ENCODE data around the gene ARHGAP19.

The ARHGAP19 gene

DNA sequence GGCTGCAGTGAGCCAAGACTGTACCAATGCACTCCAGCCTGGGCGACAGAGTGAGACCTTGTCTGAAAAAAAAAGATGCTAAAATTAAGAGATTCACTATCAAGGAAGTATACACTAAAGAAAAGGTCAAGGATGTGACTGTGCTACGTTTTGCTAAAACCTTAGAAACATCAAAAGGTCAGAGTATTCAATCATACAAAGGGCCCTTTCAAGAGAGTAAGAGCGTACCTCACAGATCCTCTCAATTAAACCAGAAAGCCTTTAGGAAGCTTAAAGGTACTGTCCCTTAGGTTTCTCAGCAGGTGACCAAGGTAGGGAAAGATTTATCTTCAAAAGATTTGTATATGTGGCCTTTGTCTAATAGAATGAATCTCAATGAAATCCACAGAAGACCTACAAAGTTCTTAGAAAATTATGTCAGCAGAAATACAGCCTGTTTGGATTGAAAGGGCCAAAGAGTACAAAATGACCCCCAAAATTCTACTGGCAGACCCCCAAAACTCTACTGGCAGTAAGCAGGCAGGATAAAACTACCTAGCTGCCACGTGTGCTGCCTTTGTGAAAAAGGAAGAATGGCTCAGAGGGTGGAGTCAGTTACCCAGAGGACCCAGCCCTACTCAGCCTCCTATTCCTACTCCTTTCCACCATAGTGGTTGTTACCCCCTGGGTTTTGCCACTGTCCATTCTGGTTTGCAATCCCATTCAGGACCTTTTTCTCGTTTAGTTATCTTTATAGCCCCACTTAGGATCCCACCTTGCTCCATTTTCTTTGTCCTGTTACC, 36.7 kb downstream of the ARHGAP19 start:
- CTCF ChIA-PET, result no interaction called here
- TF ChIP-seq PKNOX1 (IDR thresholded peaks at IDR 0.05) (no peak), LEF1 (IDR thresholded peaks at IDR 0.05; ENCODE audit: borderline replicate concordance) (no peak), TARDBP (IDR thresholded peaks at IDR 0.05) (no peak), CTBP1 (IDR thresholded peaks at IDR 0.05; ENCODE audit: borderline replicate concordance) (no peak), FOXM1 (IDR thresholded peaks at IDR 0.05; ENCODE audit: borderline replicate concordance) (no peak), L3MBTL2 (conservative IDR thresholded peaks at IDR 0.05) (no peak)
- POLR2A ChIA-PET, result no interaction called here
- DNase-seq (ENCODE audit: extremely low spot score), result no peak

- no peak for TF ChIP-seq FOXA1 (IDR thresholded peaks at IDR 0.05)
- TF ChIP-seq HDGF (IDR thresholded peaks at IDR 0.05; ENCODE audit: borderline replicate concordance), result no peak
- no peak for TF ChIP-seq PKNOX1 (IDR thresholded peaks at IDR 0.05)
- no peak for TF ChIP-seq L3MBTL2 (conservative IDR thresholded peaks at IDR 0.05)
- TF ChIP-seq BHLHE40 (IDR thresholded peaks at IDR 0.05; ENCODE audit: borderline replicate concordance), result no peak
- no peak for TF ChIP-seq LEF1 (IDR thresholded peaks at IDR 0.05; ENCODE audit: borderline replicate concordance)
- no peak for TF ChIP-seq FOXK2 (IDR thresholded peaks at IDR 0.05)
- TF ChIP-seq ARNT (IDR thresholded peaks at IDR 0.05), result no peak
- no peak for TF ChIP-seq SP1 (IDR thresholded peaks at IDR 0.05)
- TF ChIP-seq CTBP1 (IDR thresholded peaks at IDR 0.05; ENCODE audit: borderline replicate concordance), result no peak
- no peak for TF ChIP-seq NFRKB (IDR thresholded peaks at IDR 0.05)
- TF ChIP-seq ELF4 (IDR thresholded peaks at IDR 0.05), result no peak
- TF ChIP-seq SUZ12 (IDR thresholded peaks at IDR 0.05), result no peak
- no peak for TF ChIP-seq ZNF384 (IDR thresholded peaks at IDR 0.05)
- no peak for TF ChIP-seq FOXM1 (IDR thresholded peaks at IDR 0.05; ENCODE audit: borderline replicate concordance)
- TF ChIP-seq TARDBP (IDR thresholded peaks at IDR 0.05), result no peak
- ChIA-PET POLR2A (no interaction called here), CTCF (no interaction called here)
- DNase-seq (ENCODE audit: extremely low spot score), result no peak
These were observed 37.7 kb downstream of the ARHGAP19 start for GRCh38 chr10:97254694-97255093.

DNA sequence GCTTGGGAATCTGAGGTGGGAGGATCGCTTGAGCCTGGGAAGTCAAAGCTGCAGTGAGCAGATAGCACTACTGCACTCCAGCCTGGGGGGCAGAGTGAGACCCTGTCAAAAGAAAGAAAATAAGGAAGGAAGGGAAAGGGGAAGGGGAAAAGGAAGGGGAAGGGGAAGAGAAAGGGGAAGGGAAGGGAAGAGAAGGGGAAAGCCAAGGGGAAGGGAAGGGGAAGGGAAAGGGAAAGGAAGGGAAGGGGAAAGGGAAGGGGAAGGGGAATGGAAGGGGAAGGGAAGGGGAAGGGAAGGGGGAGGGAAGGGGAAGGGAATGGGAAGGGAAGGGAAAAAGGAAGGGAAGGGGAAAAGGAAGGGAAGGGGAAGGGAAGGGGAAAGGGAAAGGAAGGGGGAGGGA, 41.5 kb downstream of the ARHGAP19 start:
- TF ChIP-seq FOXM1 (IDR thresholded peaks at IDR 0.05; ENCODE audit: borderline replicate concordance) (no peak), ZNF384 (IDR thresholded peaks at IDR 0.05) (no peak), SP1 (IDR thresholded peaks at IDR 0.05) (no peak), L3MBTL2 (conservative IDR thresholded peaks at IDR 0.05) (no peak), FOXK2 (IDR thresholded peaks at IDR 0.05) (no peak), FOXA1 (IDR thresholded peaks at IDR 0.05) (no peak), BHLHE40 (IDR thresholded peaks at IDR 0.05; ENCODE audit: borderline replicate concordance) (no peak), LEF1 (IDR thresholded peaks at IDR 0.05; ENCODE audit: borderline replicate concordance) (no peak), CTBP1 (IDR thresholded peaks at IDR 0.05; ENCODE audit: borderline replicate concordance) (no peak), PKNOX1 (IDR thresholded peaks at IDR 0.05) (no peak), SUZ12 (IDR thresholded peaks at IDR 0.05) (no peak), ARNT (IDR thresholded peaks at IDR 0.05) (no peak), HDGF (IDR thresholded peaks at IDR 0.05; ENCODE audit: borderline replicate concordance) (no peak), TARDBP (IDR thresholded peaks at IDR 0.05) (no peak), NFRKB (IDR thresholded peaks at IDR 0.05) (no peak)
- DNase-seq (ENCODE audit: extremely low spot score), result no peak
- POLR2A ChIA-PET, result no interaction called here
- CTCF ChIA-PET, result no interaction called here

DNA sequence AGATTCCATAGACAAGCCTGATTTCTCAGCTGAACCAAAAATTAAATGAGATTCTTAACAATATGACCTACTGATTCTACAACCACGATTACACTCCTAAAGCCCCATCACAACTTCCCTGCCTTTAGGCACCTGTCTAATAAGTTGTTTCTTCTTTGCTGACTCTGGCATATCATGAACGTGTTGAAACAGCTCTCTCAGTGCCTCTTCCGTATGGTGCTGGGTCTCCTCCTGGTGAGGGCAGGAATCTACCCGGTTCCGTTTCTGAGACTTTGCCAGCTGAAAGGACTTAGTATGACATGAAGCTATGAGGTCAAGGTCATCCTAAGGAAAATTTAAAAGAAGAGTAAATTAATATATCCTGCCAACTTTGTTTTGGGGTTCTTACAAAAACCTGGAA, 48.6 kb downstream of the ARHGAP19 start:
- no peak for DNase-seq (ENCODE audit: extremely low spot score)
- ChIA-PET POLR2A (no interaction called here), CTCF (interaction anchor here (1.6 kb wide), 1 partner anchor 35 kb away, joined by 3 read pairs; no protein-coding TSS in a partner anchor)
- TF ChIP-seq PKNOX1 (IDR thresholded peaks at IDR 0.05) (no peak), BHLHE40 (IDR thresholded peaks at IDR 0.05; ENCODE audit: borderline replicate concordance) (no peak), SP1 (IDR thresholded peaks at IDR 0.05) (no peak), SUZ12 (IDR thresholded peaks at IDR 0.05) (no peak), FOXA1 (IDR thresholded peaks at IDR 0.05) (no peak), ARNT (IDR thresholded peaks at IDR 0.05) (no peak), NFRKB (IDR thresholded peaks at IDR 0.05) (no peak), TARDBP (IDR thresholded peaks at IDR 0.05) (no peak), ZNF384 (IDR thresholded peaks at IDR 0.05) (no peak), HDGF (IDR thresholded peaks at IDR 0.05; ENCODE audit: borderline replicate concordance) (no peak), FOXM1 (IDR thresholded peaks at IDR 0.05; ENCODE audit: borderline replicate concordance) (no peak), ELF4 (IDR thresholded peaks at IDR 0.05) (no peak), FOXK2 (IDR thresholded peaks at IDR 0.05) (no peak), L3MBTL2 (conservative IDR thresholded peaks at IDR 0.05) (no peak), CTBP1 (IDR thresholded peaks at IDR 0.05; ENCODE audit: borderline replicate concordance) (no peak), LEF1 (IDR thresholded peaks at IDR 0.05; ENCODE audit: borderline replicate concordance) (no peak)

DNA sequence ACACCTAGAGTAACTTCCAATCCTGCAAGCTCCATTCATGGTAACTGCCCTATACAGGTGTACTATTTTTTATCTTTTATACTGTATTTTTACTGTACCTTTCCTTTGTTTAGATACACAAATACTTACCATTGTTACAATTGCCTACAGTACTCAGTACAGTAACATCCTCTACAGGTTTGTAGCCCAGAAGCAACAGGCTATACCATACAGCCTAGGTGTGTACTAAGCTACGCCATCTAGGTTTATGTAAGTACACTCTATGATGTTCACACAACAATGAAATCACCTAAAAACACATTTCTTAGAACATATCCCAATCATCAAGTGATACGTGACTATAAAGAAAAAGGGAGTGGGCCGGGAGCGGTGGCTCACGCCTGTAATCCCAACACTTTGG, 53.6 kb downstream of the ARHGAP19 start:
- no peak for DNase-seq (ENCODE audit: extremely low spot score)
- ChIA-PET CTCF (no interaction called here), POLR2A (no interaction called here)
- no peak for TF ChIP-seq ARNT (IDR thresholded peaks at IDR 0.05)
- TF ChIP-seq HDGF (IDR thresholded peaks at IDR 0.05; ENCODE audit: borderline replicate concordance), result no peak
- TF ChIP-seq SUZ12 (IDR thresholded peaks at IDR 0.05), result no peak
- TF ChIP-seq CTBP1 (IDR thresholded peaks at IDR 0.05; ENCODE audit: borderline replicate concordance), result no peak
- no peak for TF ChIP-seq ELF4 (IDR thresholded peaks at IDR 0.05)
- TF ChIP-seq SP1 (IDR thresholded peaks at IDR 0.05), result no peak
- no peak for TF ChIP-seq TARDBP (IDR thresholded peaks at IDR 0.05)
- TF ChIP-seq FOXM1 (IDR thresholded peaks at IDR 0.05; ENCODE audit: borderline replicate concordance), result no peak
- TF ChIP-seq NFRKB (IDR thresholded peaks at IDR 0.05), result no peak
- no peak for TF ChIP-seq LEF1 (IDR thresholded peaks at IDR 0.05; ENCODE audit: borderline replicate concordance)
- TF ChIP-seq L3MBTL2 (conservative IDR thresholded peaks at IDR 0.05), result no peak
- TF ChIP-seq PKNOX1 (IDR thresholded peaks at IDR 0.05), result no peak
- TF ChIP-seq BHLHE40 (IDR thresholded peaks at IDR 0.05; ENCODE audit: borderline replicate concordance), result no peak
- no peak for TF ChIP-seq ZNF384 (IDR thresholded peaks at IDR 0.05)
- TF ChIP-seq FOXK2 (IDR thresholded peaks at IDR 0.05), result no peak
- TF ChIP-seq FOXA1 (IDR thresholded peaks at IDR 0.05), result no peak
